Measurements from ENCODE around the gene FPR3.
"Not testable (repeated sequence)": the region's sequence is repeated elsewhere in the genome, so short reads cannot be mapped to it uniquely, and the experiment has no call there.

The FPR3 gene, protein sequence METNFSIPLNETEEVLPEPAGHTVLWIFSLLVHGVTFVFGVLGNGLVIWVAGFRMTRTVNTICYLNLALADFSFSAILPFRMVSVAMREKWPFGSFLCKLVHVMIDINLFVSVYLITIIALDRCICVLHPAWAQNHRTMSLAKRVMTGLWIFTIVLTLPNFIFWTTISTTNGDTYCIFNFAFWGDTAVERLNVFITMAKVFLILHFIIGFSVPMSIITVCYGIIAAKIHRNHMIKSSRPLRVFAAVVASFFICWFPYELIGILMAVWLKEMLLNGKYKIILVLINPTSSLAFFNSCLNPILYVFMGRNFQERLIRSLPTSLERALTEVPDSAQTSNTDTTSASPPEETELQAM

DNA sequence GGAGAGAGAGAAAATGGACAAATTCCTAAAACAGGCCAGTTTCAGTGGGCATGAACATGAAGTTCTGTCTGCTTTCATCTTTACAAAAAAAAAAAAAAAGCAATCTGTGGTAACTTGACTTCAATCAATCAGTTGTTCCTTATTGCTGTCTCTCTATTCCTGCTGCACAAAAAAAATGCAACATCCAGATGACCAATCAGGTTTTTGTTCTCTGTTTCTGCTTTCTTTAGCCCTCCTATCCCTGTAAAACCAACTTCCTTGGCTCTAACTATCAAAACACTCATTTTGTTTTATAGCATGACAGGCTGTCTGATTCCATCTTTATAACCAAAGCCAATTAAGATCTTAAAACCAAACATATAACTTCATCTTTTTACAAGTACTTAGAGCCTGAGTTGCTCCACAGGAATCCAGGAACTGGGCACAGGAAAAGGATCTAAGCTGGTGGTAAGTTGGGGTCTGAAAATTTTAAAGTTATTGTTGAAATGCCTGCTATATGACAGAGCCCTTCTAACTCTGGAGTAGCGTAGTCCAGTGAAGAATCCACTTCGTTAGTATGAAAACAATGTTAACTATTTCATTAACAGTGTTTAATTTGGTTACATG, at the start of gene FPR3:
TSS of gene FPR3 (plus strand) at position 273 of the 606 bp plus-strand sequence. CDS start 28,592 bp downstream, outside the sequence.
- no peak for DNase-seq

DNA sequence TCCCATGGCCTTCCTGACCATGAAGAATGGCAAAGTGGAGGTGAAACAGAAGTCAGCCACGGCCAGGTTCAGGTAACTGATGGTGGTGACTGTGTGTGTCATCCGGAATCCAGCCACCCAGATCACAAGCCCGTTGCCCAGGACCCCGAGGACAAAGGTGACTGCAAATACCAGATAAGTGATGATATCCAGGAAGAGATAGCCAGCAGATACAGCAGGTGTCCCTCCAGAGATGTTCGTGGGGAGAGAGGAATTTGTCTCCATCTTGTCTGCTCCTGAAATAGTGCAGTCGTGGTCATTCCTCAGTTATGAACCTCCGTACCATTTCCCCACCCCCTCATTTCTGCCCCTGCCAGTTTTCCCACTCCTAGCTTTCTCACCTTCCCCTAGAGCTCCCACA, 48.2 kb upstream of the FPR3 start:
- DNase-seq = no peak

DNA sequence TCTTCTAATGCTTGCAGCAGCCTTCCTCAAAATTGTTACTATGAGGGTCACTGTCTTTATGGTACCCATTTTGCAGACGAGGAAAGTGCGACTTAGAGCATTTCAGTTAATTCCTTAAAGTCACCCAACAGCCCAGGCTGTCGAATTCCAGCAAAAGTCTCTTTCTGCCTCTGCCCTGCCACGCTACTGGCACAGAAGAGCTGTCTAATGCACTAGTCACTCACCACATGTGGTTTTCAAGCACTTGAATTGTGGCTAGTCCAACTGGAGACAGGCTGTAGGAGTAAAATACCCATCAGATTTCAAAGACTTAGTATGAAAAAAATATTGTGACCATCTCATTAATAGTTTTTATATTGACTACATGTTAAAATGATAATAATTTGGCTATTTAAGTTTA, 45.0 kb upstream of the FPR3 start:
- no peak for DNase-seq

DNA sequence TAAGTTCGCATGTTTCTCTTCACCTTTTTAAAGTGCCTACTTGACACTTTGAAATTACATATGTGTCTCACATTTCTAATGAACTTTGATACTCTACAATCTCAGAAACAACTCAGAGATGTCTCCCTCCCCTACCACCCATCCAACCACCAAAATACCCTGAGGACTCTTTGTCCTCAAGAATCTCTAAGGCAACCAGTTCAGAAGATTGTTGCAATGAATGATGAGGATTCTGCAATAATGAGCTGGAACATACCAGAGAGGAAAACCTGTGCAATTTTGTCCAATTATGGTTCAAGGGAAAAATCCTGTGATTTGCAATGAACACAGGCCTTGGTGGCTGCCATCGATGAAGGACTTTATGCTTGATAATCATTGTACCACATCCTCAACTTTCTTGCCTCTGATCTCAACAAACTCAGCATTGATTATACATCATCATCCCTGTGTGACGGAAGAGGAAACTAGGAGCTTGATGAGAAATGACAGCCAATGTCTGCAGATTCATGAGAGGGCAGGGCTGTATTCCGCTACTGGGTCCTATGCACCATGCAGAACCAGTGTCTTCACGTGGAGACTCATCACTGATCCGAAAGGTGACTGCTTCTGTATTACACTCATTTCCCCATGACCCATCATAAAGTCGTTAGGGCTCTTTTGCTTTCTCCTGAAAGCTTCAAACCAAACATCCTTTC, 44.4 kb upstream of the FPR3 start:
- no peak for DNase-seq

DNA sequence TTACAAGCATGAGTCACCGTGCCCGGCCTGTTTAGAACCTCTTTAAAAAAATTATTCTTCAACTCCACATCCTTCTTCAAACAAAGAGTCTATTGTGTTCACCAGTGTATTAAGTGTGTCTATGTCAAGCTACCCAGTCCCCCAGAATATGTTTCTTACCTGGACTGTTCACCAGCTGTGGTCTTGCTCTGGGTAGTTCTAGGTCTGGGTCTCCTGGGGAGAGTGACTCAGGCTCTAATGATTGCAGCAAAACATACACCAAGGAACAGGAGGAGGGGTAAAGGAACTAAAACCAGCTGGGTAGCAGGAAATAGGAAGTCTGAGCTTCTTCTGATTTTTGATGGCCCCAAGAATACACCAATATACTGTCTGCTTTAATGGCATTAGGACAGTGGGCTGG, 43.3 kb upstream of the FPR3 start, which contains the start of gene FPR1:
TSS of gene FPR1 (minus strand) at position 224 of the 400 bp plus-strand sequence. CDS start 4,884 bp downstream, outside the sequence.
- no peak for DNase-seq

DNA sequence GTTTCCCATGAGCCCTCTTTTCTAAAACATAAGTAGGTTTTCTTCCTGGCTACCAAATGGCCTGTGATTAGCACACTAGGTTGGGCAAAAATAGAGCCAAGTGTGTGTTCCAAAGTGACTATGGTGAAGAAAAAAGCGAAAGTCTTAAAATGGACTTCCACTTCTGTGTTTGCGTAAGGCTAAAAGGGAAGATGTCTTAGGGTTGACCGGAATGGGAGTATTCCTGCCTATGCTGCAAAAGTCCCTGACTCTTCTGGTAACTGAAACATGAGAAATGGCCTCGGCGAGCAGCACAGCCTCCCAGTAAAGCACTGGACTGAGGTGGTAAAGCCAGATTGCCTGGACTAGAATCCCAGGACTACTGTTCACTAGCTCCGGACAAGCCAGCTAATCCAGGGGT, 40.8 kb upstream of the FPR3 start:
- no peak for DNase-seq

DNA sequence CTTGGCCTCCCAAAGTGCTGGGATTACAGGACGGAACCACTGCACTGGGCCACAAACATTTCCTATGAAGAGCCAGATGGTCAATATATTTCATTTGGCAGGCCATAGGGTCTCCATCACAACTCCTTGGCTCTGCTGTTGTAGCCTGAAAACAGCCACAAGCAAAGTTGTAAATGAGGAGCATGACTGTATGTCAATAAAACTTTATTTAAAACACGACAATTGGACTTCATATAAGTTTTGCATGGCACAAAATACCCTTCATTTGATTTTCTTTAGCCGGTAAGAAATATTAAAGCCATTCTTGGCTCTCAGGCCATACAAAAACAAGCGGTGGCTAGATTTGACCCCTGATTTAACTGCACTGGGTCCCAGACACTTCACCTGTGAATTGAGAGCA, 40.2 kb upstream of the FPR3 start:
- no peak for DNase-seq

DNA sequence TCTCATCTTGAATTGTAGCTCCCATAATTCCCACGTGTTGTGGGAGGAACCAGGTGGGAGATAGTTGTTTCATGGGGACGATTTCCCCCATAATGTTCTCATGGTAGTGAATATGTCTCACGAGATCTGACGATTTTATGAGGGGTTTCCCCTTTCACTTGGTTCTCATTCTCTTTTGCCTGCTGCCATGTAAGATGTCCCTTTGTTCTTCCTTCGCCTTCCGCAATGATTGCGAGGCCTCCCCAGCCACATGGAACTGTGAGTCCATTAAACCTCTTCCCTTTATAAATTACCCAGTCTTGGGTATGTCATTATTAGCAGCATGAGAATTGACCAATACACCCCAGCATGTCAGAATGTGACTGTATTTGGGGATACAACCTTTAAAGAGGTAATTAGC, 39.4 kb upstream of the FPR3 start:
- DNase-seq = no peak

DNA sequence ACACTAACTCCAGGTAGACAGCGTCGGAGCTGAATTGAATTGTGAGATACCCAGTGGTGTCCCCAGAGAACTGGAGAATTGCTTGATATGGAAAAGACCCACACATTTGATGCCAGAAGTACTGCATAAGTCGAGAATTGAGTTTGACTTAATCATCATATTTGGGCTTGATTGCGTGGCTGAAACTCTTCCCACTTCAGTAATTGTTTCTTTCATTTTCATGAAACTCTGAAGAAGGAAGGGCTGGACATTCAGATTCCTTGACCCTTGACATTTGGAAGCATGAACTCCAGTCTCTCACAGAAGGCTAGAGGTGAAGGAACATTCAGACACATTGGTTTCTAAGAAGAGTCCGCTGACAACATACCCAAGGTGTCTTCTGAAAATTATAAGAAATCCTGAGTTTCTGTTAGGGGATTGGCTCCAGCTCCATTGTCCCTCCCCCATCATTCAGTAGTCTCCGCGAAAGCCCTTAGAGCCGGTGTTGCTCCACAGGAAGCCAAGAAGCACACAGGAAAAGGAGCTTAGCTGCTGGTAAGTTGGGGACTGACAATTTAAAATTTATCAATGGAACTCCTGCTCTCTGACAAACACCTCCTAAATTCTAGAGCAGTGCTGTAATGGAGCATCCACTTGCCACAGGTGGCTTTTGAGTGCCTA, 34.1 kb upstream of the FPR3 start, which contains the start of gene FPR2:
TSS of gene FPR2 (plus strand) at position 484 of the 660 bp plus-strand sequence. CDS start 7,479 bp downstream, outside the sequence.
- no peak for DNase-seq

DNA sequence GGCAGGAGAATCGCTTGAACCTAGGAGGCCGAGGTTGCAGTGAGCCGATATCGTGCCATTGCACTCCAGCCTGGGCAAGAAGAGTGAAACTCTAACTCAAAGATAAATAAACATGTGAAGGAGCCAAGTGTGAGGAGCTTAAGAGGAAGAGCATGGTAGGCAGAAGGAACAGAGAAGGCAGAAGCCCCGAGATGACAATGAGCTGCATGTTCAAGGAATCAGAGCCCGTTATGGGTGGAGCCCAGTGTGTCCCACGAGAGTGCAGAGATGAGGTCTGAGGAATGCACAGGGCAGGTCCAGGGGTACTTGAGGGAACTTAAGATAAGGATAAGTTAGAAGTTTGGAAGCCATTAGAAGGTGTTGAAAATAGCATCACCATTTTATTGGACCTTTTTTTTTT, 33.3 kb upstream of the FPR3 start:
- DNase-seq = no peak

DNA sequence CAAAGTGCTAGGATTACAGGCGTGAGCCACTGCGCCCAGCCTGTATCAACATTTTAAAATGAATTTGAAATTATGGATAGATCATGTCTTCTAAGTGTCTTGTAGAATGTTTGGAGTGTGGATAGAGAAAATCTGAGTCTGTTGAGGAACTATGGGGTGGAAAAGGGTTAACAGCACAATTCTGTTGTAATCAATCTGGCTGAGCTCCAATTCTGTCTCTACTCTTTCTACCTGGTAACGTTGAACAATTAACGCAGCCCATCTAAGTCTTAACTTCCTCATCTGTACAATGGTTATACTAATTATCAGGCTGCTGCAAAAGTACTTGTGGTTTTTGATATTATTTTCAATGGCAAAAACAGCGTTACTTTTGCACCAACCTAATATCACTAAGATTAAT, 29.9 kb upstream of the FPR3 start:
- DNase-seq = no peak

DNA sequence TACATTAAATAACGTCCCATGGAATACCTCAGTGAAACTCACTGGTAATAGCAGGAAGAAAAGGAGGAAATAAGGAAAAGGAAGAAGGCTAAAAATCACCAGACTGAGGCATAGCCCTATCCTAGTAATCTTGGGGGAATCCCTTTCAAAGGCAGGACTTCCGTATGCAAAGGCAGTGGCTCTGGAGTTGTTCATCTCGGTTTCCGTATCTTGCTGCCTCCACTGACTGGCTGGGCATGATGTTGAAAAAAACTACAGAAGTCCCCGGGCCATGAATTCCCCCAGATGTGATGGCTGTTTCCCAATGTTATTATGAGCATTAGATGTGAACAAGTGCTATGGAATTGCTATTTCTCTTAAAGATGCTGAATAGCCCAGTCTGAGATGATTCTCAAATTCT, 28.5 kb upstream of the FPR3 start:
- no peak for DNase-seq

DNA sequence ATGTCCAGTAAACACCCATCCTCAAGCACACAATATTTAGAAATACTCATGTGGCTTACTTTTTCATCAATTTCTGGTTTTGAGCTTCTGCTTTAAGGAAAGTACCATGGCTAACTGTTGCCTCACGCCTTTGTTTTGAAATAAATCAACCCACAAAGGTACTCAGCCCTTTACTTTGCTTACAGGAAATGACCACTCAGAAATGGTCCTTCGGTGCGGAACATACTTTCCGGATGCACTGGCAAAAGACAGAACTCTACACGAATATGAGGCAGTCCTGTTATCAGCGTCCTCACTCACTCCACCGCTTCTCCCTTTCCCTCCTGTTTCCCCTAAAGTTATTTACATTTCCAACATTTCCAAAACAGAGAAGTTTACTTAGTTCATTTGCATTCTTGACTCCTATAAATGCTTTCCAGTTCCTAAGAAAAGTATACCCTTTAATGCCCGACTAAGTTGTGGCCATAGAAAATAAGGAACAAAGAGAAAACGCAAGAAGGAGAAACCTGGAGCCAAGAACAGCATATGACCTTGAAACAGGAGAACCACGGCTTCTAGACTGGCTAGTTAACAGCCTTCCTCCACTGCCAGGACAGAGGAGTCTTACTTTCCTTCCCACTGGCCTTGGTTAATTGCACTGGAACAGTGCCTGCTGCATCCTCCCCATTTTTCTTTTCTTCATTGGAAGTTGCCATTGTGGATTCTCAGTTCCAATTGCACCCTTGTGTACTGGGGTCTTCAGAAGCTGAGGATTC, 23.4 kb upstream of the FPR3 start:
- no peak for DNase-seq

DNA sequence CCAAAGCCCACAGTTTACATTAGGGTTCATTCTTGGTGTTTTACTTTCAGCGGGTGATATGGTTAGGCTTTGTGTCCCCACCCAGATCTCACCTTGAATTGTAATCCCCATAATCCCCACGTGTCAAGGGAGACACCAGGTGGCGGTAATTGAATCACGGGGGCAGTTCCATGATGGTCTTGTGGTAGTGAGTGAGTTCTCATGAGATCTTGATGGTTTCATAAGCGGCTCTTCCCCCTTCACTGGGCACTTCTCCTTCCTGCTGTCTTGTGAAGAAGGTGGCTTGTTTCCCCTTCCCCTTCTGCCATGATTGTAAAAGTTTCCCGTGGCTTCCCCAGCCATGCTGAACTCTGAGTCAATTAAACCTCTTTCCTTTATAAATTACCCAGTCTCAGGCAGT, 22.0 kb upstream of the FPR3 start:
- DNase-seq = no peak

DNA sequence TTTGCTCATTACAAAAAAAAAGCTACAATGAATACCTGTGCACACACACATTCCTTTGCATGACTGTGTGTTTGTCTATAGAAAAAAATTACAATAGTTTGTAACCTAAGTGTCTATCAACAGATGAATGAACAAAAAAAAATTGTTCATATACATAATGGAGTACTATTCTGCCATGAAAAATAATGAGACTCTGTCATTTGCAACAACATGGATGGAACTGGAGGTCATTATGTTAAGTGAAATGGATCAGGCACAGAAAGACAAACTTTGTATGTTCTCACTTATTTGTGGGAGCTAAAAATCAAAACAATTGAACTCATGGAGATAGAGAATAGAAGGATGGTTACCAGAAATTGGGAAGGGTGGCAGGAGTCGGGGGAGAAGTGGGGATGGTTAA, 18.4 kb upstream of the FPR3 start:
- DNase-seq = not testable (repeated sequence)

DNA sequence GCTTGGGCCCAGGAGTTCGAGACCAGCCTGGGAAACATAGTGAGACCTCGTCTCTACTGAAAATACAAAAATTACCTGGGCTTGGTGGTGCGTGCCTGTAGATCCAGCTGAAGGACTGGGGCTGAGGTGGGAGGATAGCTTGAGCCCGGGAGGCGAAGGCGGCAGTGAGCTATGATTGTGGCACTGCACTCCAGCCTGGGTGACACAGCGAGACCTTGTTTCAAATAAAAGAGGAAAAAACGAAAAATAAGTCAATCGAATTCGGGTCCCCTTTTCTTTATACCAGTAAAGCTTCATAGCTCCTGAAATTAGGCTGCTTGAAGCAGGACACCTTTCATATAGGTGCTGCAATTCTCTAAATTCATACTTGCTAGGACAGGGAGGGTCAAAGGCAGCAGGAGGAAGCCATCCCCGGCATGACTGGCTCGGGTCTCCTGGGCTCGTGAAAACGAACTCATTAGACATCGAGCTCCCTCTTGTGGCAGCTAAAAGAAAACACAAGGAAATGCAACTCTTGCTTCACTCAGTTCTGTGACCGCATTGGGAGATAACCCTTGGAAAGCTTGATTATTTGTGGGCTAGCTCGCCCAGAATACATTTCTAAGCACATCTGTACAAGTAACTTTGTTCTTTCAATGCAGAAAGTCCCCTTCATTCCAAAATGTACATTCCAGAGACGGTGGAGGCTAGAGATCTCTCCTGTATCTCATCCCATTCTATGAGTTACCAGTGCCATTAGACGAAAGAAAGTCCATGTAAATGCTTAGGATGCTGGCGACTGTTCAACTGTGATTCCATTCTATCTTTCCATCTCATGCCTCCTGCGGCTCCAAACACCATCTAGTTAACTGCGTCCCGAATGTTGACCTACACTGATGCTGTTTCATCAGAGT, 17.1 kb upstream of the FPR3 start:
- peak; percentile 40 for DNase-seq

DNA sequence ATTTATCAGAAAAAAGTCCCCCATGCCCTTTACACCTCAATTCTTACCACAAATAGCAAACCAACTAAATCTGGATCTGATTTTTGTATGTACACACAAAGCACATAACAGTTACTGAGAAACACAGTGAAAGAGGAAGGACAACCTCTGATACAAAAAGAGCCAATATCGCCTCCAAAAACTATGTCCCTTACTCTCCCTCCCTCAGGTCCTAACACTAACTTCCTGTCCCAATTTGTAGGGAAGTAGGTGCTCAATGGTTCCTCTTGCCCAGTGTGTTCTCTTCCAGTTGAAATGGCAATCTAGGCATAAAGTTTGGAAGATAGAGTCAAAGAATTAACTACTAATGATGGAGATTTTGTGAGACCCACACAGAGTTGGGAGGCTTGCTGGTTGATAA, 15.8 kb upstream of the FPR3 start:
- DNase-seq = no peak

DNA sequence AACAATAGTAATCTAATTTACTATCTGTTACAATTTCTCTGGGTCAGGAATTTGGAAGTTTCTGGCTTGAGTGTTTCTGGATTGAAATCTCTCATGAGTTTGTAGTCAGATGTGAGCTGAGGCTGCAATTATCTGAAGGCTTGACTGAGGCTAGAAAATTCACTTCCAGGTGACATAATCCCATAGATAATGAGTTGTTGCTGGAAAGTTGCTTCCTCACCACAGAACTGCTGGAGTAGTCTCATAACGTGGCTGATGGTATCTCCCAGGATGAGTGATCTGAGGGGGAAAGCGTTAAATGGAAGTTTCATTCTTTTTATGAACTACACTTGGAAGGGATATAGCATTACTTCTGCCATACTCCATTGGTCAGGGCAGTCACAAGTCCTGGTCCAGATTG, 15.3 kb upstream of the FPR3 start:
- no peak for DNase-seq

DNA sequence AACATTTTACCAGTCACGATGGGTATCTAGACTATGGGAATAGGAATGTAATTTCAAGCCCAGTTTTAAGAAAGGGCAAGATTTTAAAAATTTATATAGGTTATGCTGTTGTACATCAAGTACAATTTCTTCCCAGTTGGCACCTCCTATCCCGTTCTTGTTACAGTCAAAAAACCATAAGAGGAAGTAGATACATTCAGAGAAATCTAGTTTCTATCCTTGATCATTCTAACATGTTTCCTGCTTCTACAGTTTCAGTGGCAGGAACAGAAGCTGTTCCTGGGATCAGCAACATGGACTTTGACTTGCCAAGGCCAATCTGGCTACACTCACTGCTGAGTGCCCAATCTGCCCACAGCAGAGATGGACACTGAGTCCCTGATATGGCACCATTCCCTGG, 14.7 kb upstream of the FPR3 start:
- DNase-seq = no peak

DNA sequence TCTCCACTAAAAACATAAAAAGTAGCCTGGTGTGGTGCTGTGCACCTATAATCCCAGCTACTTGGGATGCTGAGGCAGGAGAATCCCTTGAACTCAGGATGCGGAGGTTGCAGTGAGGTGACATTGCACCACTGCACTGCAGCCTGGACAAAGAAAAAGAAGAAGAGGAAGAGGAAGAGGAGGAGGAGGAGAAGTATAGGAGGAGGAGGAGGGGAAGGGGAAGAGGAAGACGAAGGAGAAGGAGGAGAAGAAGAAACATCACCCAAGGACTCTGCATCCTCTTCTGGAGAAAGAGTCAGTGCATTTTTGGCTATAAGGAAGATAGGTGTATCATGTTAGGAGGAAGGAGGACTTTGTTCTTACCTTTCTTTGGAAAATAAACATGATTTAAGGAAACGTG, 13.0 kb upstream of the FPR3 start:
- no peak for DNase-seq

DNA sequence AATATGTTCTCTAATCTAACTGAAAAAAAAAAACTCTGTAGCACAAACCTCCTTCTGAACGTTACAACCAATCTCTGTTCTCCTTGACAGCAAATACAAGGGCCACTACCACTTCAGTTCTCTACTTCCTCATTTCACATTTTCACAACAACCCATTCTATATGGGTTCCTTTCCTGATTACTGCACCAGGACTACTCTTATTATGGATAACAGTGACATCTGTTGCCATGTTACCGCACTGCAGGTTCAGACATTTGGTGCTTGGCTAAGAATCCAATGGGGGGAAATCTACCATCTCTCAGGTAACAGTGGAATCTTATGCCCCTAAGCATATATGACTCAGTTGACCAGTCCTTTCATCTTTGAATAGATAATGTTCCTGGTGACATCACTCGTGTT, 11.6 kb upstream of the FPR3 start:
- DNase-seq = no peak
